B cell (primary cell): ENCODE measurements around the gene MRTFB. TPM values are rescaled to one million over a fixed set of nuclear protein-coding genes. Genes with fewer than 3 reads are reported as not detected.

ENCODE experiments used
- ATAC-seq: fragments of 200-7000 bp; cut with Tn5 transposase; one replicate; pipeline ENCODE4 v1.10.0; 2021; ENCODE audit warnings: low read depth, mild to moderate bottlenecking, moderate number of reproducible peaks, moderate library complexity
- CTCF ChIA-PET: fragments of 350-600 bp; sonication (Branson Sonifier 250); formaldehyde crosslinking; loops from one replicate; lab custom pipeline; 2021; ENCODE audit warnings: antibody characterized with exemption, inconsistent platforms; lab: Charles Lee
- POLR2A ChIA-PET: fragments of 350-600 bp; sonication (Branson Sonifier 250); formaldehyde crosslinking; loops from one replicate; lab custom pipeline; 2021; ENCODE audit warnings: antibody characterized with exemption; lab: Charles Lee
- DNase-seq: peaks from one replicate; pipeline ENCODE4 v3.0.0; 2013
- H2AFZ ChIP-seq: 2 replicates; pipeline ENCODE4 v1.6.1; 2012; ENCODE audit warnings: mild to moderate bottlenecking, low read depth, low read length; ENCODE audit not compliant: insufficient read depth, poor library complexity, severe bottlenecking
- H3K27ac ChIP-seq, 2 donors: 1 replicate in 1 of 2; 2 replicates in 1 of 2; pipeline ENCODE4 v1.5.1; 2012 to 2013; ENCODE audit warnings: low read length in 2 of 2, mild to moderate bottlenecking in 2 of 2, moderate library complexity in 1 of 2
- H3K27me3 ChIP-seq, 4 experiments: fragments of 200-600 bp in 1 of 4; sonication (generic) in 1 of 4; replicated peaks in 1 of 4; 1 replicate in 2 of 4; 2 replicates in 2 of 4; pipeline versions ENCODE4 v1.6.1 to v1.7.0; 2013 to 2016; ENCODE audit warnings: low read length in 3 of 4, mild to moderate bottlenecking in 2 of 4, mixed read lengths in 1 of 4, moderate library complexity in 1 of 4; ENCODE audit not compliant: insufficient read depth in 4 of 4, control insufficient read depth in 3 of 4; ENCODE audit errors: control extremely low read depth in 1 of 4
- H3K36me3 ChIP-seq, 2 experiments: replicated peaks in 1 of 2; 1 replicate in 1 of 2; 2 replicates in 1 of 2; pipeline versions ENCODE4 v1.6.1 to v1.7.1; 2013; ENCODE audit warnings: low read length in 1 of 2; ENCODE audit not compliant: insufficient read depth in 2 of 2, control insufficient read depth in 1 of 2; ENCODE audit errors: control extremely low read depth in 1 of 2, extremely low read depth in 1 of 2
- H3K4me1 ChIP-seq, 2 donors: fragments of 200-600 bp in 1 of 2; sonication (generic) in 1 of 2; 1 replicate in 1 of 2; 2 replicates in 1 of 2; pipeline versions ENCODE4 v1.5.1 to v1.6.1; 2013 to 2017; ENCODE audit warnings: low read length in 2 of 2; ENCODE audit not compliant: control insufficient read depth in 2 of 2, insufficient read depth in 2 of 2
- H3K4me2 ChIP-seq: replicated peaks from 2 replicates; pipeline ENCODE3; 2012; ENCODE audit warnings: mild to moderate bottlenecking, low read depth, low read length; ENCODE audit not compliant: poor library complexity, severe bottlenecking
- H3K4me3 ChIP-seq, 5 experiments: fragments of 200-600 bp in 1 of 5; sonication (generic) in 1 of 5; 1 replicate in 3 of 5; 2 replicates in 2 of 5; pipeline versions ENCODE4 v1.5.1 to v1.7.0; 2011 to 2016; ENCODE audit warnings: low read length in 4 of 5, mild to moderate bottlenecking in 4 of 5, low read depth in 2 of 5, control low read depth in 1 of 5, moderate library complexity in 1 of 5; ENCODE audit not compliant: insufficient read depth in 1 of 5; ENCODE audit errors: control extremely low read depth in 1 of 5, extremely low read depth in 1 of 5
- H3K79me2 ChIP-seq: fragments of 200-600 bp; sonication (generic); one replicate; pipeline ENCODE4 v1.6.0; 2016; ENCODE audit warnings: low read length; ENCODE audit not compliant: control insufficient read depth, insufficient read depth
- H3K9ac ChIP-seq: fragments of 200-600 bp; sonication (generic); 2 replicates; pipeline ENCODE4 v1.6.1; 2017; ENCODE audit warnings: mild to moderate bottlenecking, low read length, moderate library complexity
- H3K9me3 ChIP-seq, 3 donors: one replicate each; pipeline versions ENCODE4 v1.6.1 to v1.7.1; 2013; ENCODE audit warnings: low read length in 2 of 3; ENCODE audit not compliant: control insufficient read depth in 2 of 3, insufficient read depth in 1 of 3; ENCODE audit errors: control extremely low read depth in 1 of 3
- H4K20me1 ChIP-seq: 2 replicates; pipeline ENCODE4 v1.6.0; 2012; ENCODE audit warnings: mild to moderate bottlenecking, low read length; ENCODE audit not compliant: insufficient read depth, control insufficient read depth, poor library complexity, severe bottlenecking
- H3K27ac Mint-ChIP-seq: one replicate; pipeline ENCODE4 v1.8.0; 2021; ENCODE audit warnings: mixed read lengths
- H3K27me3 Mint-ChIP-seq: one replicate; pipeline ENCODE4 v1.8.0; 2021; ENCODE audit warnings: mixed read lengths
- H3K4me1 Mint-ChIP-seq: one replicate; pipeline ENCODE4 v1.8.0; 2021; ENCODE audit warnings: mixed read lengths
- H3K4me3 Mint-ChIP-seq: one replicate; pipeline ENCODE4 v1.8.0; 2021; ENCODE audit warnings: mixed read lengths
- H3K9me3 Mint-ChIP-seq: one replicate; pipeline ENCODE4 v1.8.0; 2022; ENCODE audit warnings: mixed read lengths; ENCODE audit not compliant: insufficient read depth
- CTCF ChIP-seq: fragments of 200-600 bp; IDR thresholded peaks from one replicate; pipeline ENCODE4 v1.8.0; 2022; ENCODE audit warnings: antibody characterized with exemption, mild to moderate bottlenecking
- EZH2 ChIP-seq: IDR thresholded peaks from 2 replicates; pipeline ENCODE4 v1.6.1; 2012; ENCODE audit warnings: borderline replicate concordance, low read depth, mild to moderate bottlenecking, moderate library complexity, low read length; ENCODE audit not compliant: insufficient read depth, poor library complexity, severe bottlenecking
- WGBS: methylation state at CpG from one replicate; pipeline ENCODE4 v1.1.5; 2013; ENCODE audit warnings: missing lambda C conversion rate; ENCODE audit not compliant: insufficient coverage; 5-methylcytosine and 5-hydroxymethylcytosine counted together
- intact Hi-C: fragments of 100-400 bp; cut with micrococcal nuclease; formaldehyde crosslinking; loops from one replicate; pipeline ENCODE4 v1.10.0; 2022
- polyA plus RNA-seq: library from polyadenylated mRNA; depleted of rRNA; stranded (reverse); fragments of >200 nt; gene quantifications from 2 replicates; pipeline ENCODE4 v1.2.3, GENCODE V29; 2012
- total RNA-seq, 2 donors: library from RNA; stranded (reverse); fragments of 120-200 nt in 1 of 2; gene quantifications; 1 replicate in 1 of 2; 2 replicates in 1 of 2; pipeline versions ENCODE4 v1.2.3 to v1.2.4, GENCODE V29; 2013 to 2022

The MRTFB gene
- total and polyA plus RNA-seq, 2 donors (not counting 1 experiment from before 2014, with no cell fraction given): 6.6 to 39.5 TPM

DNA sequence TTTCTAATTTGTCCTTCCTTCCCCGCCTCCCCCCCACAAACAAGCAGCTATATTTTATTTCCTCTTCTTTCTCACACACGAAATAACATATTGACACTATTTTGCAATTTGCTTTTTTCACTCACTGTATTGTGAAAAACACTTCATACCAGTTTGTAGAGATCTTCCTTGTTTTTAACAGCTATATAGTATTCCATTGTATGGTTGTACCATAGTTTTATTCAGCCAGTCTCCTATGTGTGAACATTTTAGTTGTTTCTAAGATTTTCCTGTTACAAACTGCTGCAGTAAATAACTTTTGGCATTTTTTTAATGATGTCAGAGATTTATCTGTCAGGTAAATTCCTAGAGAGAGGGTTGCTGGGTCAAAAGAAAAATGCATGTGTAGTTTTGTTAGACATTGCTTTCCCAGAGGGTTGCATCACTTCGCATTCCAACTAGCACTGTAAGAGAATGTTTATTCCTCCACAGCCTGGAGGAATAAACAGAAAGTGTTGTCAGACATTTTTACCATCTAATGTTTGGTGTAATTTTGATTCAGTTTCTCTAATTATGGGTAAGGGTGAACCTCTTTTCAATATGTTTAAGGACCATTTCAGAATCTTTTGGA, 101.2 kb downstream of the MRTFB start:
- Histone ChIP-seq H3K9me3 (peaks cover 3 to 5% (median 4%) of the 10 kb centered on the region in 3 donors), H3K4me3 (no peak overlapping the region), H3K4me1 (no peaks in the 10 kb centered on the region), H4K20me1 (no peaks in the 10 kb centered on the region), H3K79me2 (no peaks in the 10 kb centered on the region), H3K9ac (no peak overlapping the region), H3K36me3 (no peaks in the 10 kb centered on the region), H2AFZ (no peak overlapping the region), H3K4me2 (no peak overlapping the region), H3K27me3 (no peaks in the 10 kb centered on the region), H3K27ac (no peak overlapping the region)
- TF ChIP-seq CTCF: no peak
- no peak for TF ChIP-seq EZH2
- no peak for ATAC-seq
- intact Hi-C loops: no loop called here
- Mint-ChIP-seq H3K27me3 (no peaks in the 10 kb centered on the region), H3K4me3 (no peak overlapping the region), H3K4me1 (peaks cover 4% of the 10 kb centered on the region), H3K27ac (no peak overlapping the region), H3K9me3 (peaks cover 3% of the 10 kb centered on the region)
- DNase-seq: no peak
- CTCF ChIA-PET: no interaction called here
- POLR2A ChIA-PET: no interaction called here
- 83% methylated on average over 1 of the region's 3 CpGs for WGBS

GRCh38 chr16:14175086-14175485, 104.0 kb downstream of the MRTFB start:
- Histone ChIP-seq H4K20me1 (no peaks in the 10 kb centered on the region), H3K9ac (no peak overlapping the region), H3K4me2 (no peak overlapping the region), H3K36me3 (no peaks in the 10 kb centered on the region), H3K9me3 (peaks cover 3 to 5% (median 4%) of the 10 kb centered on the region in 3 donors), H3K27ac (no peak overlapping the region), H3K4me3 (no peak overlapping the region), H2AFZ (no peak overlapping the region), H3K4me1 (no peaks in the 10 kb centered on the region), H3K27me3 (no peaks in the 10 kb centered on the region), H3K79me2 (no peaks in the 10 kb centered on the region)
- TF ChIP-seq CTCF (no peak), EZH2 (no peak)
- peaks cover 3% of the 10 kb centered on the region for H3K9me3 Mint-ChIP-seq
- ChIA-PET POLR2A (no interaction called here), CTCF (no interaction called here)
- no peaks in the 10 kb centered on the region for H3K4me1 Mint-ChIP-seq
- DNase-seq: no peak
- no peak overlapping the region for H3K27ac Mint-ChIP-seq
- WGBS: no CpG with 5 or more reads among the region's 3 CpGs
- H3K27me3 Mint-ChIP-seq: no peaks in the 10 kb centered on the region
- H3K4me3 Mint-ChIP-seq: no peak overlapping the region
- ATAC-seq: no peak
- intact Hi-C loops: no loop called here
